Hindlimb muscle (tissue), 1 donor: ENCODE data around the gene RBMS2. TPM values are rescaled to one million over a fixed set of nuclear protein-coding genes. Genes with fewer than 3 reads are reported as not detected.
"Not testable (repeated sequence)": the region's sequence is repeated elsewhere in the genome, so short reads cannot be mapped to it uniquely, and the experiment has no call there.

ENCODE experiments used
- DNase-seq: peaks from one replicate; pipeline ENCODE4 v3.0.0-alpha.2; 2013
- polyA plus RNA-seq: library from polyadenylated mRNA; unstranded; fragments of 120-200 nt; gene quantifications from one replicate; pipeline ENCODE4 v1.2.1, GENCODE V29; 2013; ENCODE audit not compliant: insufficient read length

The RBMS2 gene
- 17.8 TPM for polyA plus RNA-seq

GRCh38 chr12:56521590-56522371 lies at the start of gene RBMS2:
TSS of gene RBMS2 (plus strand) at chr12:56521820. CDS start at chr12:56522024, 204 bp downstream.
- DNase-seq: peak; percentile 91

- no peak for DNase-seq
These were observed 47.2 kb upstream of the RBMS2 start for GRCh38 chr12:56474389-56474788.

GRCh38 chr12:56476143-56476542 lies 45.5 kb upstream of the RBMS2 start:
- DNase-seq: no peak

GRCh38 chr12:56476972-56477432 lies 44.6 kb upstream of the RBMS2 start:
- DNase-seq: no peak

GRCh38 chr12:56477521-56478225 lies 43.9 kb upstream of the RBMS2 start:
- DNase-seq: no peak

GRCh38 chr12:56479625-56480024 lies 42.0 kb upstream of the RBMS2 start:
- no peak for DNase-seq

- no peak for DNase-seq
These were observed 37.1 kb upstream of the RBMS2 start for GRCh38 chr12:56484566-56484965.

GRCh38 chr12:56486694-56487093 lies 34.9 kb upstream of the RBMS2 start:
- no peak for DNase-seq

- DNase-seq: peak; percentile 23
These were observed 34.1 kb upstream of the RBMS2 start for GRCh38 chr12:56487448-56488040.

- DNase-seq: peak; percentile 58
These were observed 33.3 kb upstream of the RBMS2 start, which contains the start of gene GLS2 for GRCh38 chr12:56488041-56488955. TSS of gene GLS2 (minus strand) at chr12:56488161. CDS start at chr12:56488118, 43 bp downstream.

- no peak for DNase-seq
These were observed 31.3 kb upstream of the RBMS2 start for GRCh38 chr12:56490360-56490759.

- DNase-seq: not testable (repeated sequence)
These were observed 28.1 kb upstream of the RBMS2 start for GRCh38 chr12:56493409-56494105.

GRCh38 chr12:56494106-56494415 lies 27.6 kb upstream of the RBMS2 start:
- not testable (repeated sequence) for DNase-seq

GRCh38 chr12:56494481-56494880 lies 27.1 kb upstream of the RBMS2 start:
- DNase-seq: not testable (repeated sequence)

GRCh38 chr12:56496704-56497103 lies 24.9 kb upstream of the RBMS2 start:
- peak; percentile 45 for DNase-seq

- DNase-seq: not testable (repeated sequence)
These were observed 23.3 kb upstream of the RBMS2 start for GRCh38 chr12:56498126-56498902.

- DNase-seq: not testable (repeated sequence)
These were observed 22.2 kb upstream of the RBMS2 start for GRCh38 chr12:56499452-56499851.

GRCh38 chr12:56499879-56500278 lies 21.7 kb upstream of the RBMS2 start:
- DNase-seq: not testable (repeated sequence)

GRCh38 chr12:56510786-56511185 lies 10.8 kb upstream of the RBMS2 start:
- no peak for DNase-seq

- not testable (repeated sequence) for DNase-seq
These were observed 7.7 kb upstream of the RBMS2 start for GRCh38 chr12:56514014-56514318.

GRCh38 chr12:56517854-56518253 lies 3.8 kb upstream of the RBMS2 start:
- no peak for DNase-seq
